Eye (tissue), 1 donor: Measurements from ENCODE around the gene DST.
"Not testable (repeated sequence)": the region's sequence is repeated elsewhere in the genome, so short reads cannot be mapped to it uniquely, and the experiment has no call there.

ENCODE experiments used
- DNase-seq: peaks from one replicate; pipeline ENCODE4 v3.0.0-alpha.2; 2015

The DST gene

DNA sequence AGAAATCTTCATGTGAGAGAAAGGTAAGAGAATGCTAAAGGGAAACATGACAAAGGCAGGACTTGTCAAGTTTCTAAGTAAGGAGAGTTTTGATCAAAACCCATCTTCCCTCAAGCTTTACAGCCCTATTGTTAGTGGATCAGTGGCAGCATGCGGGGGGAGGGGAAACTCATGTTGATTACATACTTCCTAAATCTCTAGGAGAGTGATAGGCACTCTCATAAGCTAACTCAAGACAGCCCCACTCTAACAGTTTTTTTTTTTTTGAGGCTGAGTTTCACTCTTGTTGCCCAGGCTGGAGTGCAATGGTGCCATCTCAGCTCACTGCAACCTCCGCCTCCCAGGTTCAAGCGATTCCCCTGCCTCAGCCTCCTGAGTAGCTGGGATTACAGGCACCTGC is 18.6 kb upstream of the DST start:
- not testable (repeated sequence) for DNase-seq

DNA sequence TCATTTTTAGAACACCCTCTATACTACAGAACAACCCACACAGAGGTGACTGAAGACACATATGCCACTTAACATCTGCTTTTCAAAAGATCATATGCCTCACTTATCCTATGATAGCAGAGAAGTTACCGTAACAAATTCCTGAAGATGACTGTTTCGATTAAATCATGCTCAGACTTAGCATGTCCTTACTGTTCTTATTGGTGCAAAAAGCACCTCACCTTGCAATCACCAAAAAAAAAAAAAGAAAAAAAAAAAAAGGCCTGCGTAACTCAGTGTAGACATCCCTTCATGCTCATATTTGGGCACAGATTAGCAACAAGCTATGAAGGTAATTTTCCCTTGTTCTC is 17.7 kb upstream of the DST start:
- DNase-seq = no peak

DNA sequence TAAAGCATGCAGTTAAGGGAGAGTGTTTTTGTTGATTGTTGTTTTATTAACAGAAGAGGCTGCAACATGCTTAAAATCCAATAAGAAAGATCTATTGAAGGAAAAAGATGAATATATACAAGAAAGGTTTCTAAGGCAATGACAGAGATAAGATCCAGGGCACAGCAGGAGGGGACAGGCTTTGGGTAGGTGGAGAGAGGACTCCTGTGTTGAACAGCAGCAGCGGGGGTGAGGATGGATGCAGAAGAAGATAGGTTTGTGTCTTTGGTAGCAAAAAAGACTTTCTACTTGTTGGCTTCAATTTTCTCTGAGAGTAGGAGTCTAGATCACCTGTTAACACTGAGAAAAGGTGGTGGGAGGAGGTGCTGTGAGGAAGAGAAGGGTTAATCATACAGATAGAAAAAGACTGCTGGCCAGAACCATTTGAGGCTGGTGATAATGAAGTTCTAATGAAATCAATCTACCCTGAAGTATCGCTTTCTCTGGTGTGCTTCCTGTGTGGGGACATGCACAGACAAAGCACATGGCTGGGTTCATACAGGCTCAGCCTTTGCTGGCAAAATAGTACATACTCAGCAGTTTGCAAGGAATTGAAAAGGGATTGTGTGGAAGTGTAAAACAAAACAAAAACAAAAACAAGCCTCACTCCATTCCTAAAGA is 17.2 kb upstream of the DST start:
- no peak for DNase-seq

DNA sequence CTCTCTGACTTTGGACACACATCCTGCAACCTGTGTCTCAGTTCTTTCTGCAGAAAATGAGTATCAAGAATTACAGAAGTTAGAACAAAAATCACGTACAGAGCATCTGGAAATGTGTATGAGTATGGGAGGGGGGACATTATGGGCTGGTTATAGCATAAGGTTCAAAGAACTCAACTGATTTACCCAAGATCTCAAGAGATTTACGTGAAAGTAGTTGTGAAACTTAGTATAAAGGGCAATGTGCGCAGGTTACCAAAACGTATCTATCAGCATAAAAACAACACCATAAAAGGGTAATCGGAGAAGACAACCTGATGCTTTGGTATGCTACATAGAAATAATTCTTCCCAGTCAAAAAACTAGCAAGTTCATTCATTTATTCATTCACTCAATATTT is 15.6 kb upstream of the DST start:
- no peak for DNase-seq

DNA sequence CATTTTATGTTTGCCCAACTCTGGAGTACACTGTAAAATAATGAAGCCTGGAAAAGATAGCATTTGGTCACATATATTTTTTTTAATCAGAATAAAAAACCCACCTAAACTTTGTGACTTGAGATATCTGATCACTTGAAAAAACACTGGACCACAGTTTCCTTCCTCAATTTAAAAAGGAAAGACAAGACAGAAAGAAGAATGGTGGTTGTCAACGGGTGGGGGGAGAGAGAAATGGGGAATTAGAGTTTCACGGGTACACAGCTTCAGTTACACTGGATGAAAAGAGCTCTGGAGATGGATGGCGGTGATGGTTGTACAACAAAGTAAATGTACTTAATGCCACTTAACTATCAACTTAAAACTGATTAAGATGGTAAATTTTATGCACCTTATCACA is 14.7 kb upstream of the DST start:
- no peak for DNase-seq

DNA sequence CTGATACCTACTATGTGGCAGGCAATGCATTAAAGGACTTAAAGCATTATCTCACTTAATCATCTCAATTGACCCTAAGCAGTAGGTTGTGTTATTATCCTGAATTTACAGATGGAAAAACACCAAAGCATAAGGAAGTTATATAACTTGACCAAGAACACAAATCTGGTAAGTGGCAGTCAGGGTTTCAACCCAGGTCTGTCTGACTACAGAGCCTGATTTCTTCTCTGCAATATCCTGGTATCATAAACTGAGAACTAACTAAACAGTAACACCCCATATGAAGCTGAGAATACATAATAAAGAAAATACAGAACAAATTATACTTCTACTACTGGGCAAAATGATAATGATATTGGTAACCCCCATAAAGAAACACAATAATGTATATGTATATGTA is 13.8 kb upstream of the DST start:
- DNase-seq = no peak

DNA sequence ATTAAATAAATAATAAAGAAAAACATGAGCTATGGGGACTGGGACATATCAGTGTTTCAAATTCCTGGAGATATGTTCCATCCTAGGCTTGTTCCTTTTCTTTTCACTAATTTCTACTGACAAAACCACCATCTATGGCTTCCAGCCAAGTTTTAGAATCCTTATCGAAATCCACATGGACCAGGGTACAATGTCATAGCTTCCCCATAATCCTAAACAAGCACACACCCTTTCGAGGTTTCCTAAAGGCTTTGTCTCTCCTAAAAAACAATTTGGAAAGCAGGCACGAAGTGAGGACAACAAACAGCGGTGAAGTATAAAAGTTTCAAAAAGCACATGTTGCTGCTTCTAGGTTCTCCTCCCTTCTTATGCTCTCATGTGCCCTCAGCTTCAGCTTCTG is 13.3 kb upstream of the DST start:
- no peak for DNase-seq

DNA sequence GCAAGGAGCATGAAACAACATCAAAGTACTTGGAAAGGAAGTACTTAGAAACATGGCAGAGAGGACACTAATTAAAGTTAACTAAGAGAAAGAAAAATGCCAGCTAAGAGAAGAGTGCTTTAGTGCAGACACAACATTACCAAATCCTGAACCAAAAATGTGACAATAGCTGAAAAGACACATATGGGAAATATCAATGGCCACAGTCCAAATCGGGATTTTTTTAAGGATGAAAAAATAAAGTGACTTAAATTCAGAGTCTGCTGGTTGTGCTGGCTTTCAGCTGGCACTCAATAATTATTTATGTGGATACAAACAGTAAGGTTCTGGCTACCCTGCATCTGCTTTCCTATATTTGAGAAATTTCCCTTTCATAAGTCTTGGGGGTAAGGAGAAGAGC is 12.6 kb upstream of the DST start:
- no peak for DNase-seq

DNA sequence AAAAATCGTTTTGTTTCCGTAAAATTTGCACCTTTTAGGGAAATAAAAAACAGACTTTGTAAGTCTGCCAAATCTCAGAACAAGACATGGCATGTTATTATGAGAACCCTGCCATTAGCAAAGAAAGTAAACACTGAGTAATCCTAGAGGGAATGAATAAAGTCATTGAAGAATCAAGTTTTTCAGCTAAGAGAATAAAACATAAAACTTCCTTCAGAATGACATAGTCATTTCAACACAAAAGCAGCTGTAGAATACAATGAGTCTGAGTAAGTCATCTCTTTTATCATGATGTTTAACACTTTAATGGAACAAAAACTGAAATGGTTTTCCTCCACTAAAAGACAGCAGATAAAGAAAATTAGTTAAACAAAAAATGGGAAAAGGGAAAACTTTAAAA is 10.3 kb upstream of the DST start:
- no peak for DNase-seq

DNA sequence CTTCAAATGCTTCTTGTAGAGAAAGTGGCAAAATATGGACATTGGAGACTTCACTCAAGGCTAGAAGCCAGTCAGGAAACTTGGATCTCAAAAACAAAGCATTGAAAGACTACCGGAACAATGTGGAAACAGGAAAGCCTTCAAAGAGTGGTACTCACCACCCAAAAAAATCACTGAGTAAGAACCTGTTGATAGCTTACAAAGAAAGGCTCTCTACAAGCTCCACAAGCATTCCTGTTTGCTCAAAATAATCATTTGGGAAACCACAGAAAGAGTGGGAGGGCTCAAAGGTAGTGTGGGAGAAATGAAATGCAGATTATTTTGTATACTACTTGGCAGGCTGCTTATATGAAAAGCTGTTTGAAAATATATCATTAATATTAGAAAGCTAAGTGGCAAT is 9.5 kb upstream of the DST start:
- no peak for DNase-seq

DNA sequence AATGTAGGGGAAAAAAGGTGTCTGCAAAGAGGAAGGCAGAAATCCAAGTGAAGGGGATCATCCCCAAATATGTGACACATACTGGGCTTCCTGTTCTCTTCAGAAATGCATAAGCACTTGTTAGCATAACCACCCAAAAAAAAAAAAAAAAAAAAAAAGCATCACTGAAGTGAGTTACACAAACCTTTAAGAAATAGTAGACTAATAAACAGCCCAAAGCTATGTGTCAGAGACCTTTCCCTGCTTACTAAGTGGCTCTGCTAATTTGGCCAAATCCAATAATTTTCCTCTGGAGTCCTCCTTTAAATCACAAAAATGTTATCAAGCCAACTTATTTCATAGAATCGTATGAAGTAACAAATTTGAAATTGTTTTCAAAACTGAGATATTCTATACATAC is 7.5 kb upstream of the DST start:
- DNase-seq = no peak

DNA sequence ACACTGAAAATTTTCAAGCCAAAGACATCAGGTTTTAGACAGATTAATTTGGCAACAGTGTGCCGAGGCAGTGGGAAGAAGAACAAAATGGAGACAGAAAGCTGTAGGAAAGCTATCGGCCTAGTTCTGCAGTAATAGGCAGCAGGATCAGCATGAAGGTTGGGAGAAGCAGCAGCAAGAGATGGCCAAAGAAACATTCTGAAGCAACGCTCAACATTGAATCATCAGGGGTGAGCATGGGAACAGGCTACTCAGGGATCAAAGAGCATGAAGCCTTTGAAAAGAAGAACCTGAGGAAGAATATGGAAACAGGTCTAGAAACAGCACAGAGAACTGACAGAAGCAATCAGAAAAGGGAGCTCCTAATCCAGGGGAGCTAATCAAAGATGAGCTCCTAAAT is 7.1 kb upstream of the DST start:
- DNase-seq = no peak

DNA sequence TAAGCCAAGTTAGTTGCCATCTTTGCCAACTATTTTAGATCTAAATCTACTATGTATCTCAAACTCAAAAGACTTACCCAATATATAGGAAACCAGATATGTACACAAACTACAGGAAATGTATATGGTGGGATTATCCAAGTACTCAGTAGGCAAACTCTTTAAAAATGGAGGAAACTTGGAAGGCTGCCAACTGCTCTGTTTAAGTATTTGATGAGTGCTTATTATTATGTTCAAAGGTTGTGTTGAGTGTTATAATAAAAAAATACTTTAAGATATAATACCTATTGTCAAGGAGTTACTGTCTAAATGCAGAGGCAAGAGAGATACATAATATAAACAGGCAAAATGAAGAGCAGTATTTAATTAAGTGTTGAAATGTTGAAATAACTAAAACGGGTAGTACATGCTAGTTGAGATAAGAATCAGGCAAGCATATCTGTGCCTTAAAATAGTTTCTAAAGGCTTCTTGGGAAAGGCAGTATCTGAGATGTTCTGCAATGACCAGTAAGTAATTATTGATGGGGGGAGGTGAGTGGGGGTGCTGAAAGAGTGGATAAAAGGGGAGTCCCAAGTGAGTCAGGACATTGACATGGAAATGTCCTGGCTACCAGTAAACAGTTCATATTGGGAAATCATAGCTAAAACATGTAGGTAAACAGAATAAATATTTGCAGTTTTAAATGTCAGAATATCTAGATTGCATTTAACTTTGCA is 6.5 kb upstream of the DST start:
- DNase-seq = no peak

DNA sequence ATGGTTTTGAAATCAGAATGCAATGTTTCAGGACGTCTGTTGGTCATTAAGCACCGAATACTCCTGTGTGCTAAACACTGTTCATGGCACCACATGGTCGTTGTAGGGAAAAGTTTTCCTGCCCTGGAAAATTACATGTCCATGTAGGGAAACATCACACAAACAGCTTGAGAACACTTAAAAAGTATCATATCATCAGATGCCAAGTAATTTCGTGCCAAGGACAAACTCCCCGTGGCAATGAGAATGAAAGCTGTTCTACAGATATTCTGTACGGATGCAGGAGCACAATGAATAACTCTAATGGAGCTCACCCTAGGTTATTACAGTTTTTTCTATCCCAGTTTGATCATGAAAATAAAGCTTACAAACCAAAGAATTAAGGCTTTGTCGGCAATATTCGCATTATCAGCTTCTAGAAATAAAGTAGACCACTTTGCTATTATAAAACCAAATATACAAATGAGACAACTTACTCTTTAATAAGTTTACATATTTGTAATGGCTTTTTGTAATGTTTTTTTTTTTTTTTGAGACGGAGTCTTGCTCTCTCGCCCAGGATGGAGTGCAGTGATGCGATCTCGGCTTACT is 4.6 kb upstream of the DST start:
- no peak for DNase-seq

DNA sequence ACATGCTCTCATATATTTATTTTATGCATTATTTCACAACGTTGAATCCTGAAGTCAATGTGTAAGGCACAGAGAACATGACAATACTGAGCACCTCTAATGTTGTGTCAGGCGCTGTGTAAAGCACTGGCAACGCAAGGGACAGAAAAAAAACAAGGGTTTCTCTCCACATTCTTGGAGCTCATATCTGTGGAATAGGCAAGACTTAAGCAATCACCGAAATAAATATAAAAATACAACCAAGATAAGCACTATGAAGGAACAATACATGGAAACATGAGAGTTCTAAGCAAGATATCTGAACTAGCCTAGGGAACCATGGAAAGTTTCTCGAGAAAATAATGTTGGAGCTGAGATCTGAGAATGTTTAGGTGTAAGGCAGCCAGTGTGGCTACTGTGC is 1.7 kb upstream of the DST start:
- no peak for DNase-seq

DNA sequence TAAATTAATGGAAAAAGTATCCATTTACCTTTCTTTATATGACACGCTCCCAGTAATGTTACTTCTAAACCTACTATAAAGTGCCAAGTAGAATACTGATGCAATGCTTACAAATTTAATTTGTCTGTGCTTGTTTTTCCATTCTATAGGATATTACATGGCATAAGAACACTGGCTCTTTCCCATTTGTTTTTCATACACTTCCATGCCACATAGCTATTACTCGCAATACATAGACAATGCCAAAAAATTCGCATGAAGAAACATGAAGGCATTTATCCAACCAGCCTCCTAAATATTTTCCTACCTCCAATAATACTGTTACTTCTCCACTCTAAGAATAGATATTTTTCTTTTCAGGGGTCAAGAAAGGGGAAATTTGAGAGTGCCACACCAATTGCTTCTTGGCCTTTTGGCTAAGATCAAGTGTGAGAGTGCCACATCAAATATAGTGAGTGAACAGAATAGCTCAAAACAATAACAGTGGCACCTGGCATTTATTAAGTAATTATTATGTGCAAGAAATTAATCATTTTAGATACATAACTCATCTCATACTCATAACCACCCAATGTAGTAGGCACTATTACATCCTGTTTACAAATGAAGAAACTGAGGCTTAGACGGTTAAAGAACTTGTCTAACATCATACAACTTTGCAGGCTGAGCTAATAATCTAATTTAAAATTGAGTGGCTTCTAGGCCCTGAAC is 845 bp upstream of the DST start:
- DNase-seq = no peak

DNA sequence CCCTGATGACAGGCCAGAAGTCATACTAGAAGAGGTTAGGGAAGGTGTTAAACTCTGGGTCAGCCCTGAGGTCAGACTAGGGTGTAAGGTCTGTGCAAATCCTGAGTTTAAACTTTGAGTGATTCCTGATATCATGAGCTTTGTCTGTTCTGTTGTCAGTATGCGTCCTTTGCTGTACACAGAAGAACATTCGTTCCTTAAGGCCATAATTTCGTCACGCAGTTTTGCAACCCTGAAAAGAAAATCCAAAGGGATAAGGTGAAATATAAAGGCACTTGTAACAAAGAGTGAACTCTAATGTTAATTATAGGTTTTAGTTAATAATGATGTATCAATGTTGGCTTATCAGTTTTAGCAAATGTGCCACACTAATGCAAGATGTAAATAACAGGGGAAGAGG is 2.3 kb downstream of the DST start:
- DNase-seq = no peak

DNA sequence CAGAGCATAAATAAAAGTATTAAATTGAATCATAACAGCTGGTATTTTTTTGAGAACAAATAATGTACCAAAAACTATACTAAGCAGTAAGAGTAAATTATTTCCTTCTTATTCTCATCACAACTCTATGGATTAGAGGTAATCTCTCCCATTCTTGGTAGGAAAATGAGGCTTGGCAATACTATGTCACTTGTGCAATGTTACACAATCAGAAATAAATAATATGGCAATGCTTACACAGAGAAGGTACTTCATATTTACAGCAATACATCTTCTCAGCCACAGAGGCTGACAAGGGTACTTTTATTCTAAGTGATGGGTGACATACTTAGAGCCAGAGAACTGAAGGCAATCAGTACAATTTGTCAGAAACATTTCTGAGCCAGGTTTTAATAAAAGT is 3.9 kb downstream of the DST start:
- DNase-seq = no peak

DNA sequence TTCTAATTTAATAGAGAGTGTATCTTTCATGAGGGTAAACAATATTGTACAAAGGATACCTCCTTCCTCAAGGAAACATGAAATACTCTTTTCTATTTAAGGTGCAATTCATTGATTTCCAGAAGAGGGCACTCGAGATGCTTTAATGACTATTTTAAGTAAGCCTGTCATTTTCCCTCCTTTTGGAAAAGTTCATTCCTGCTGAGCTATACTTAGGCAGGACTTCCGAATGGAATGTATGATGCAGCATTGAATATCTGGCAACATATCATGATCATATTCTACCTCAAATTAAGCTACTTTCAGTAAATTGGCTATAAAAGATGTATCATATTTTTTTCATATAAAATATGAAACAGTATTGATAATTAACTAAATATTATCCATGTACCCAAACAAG is 5.0 kb downstream of the DST start:
- peak; percentile 81 for DNase-seq

DNA sequence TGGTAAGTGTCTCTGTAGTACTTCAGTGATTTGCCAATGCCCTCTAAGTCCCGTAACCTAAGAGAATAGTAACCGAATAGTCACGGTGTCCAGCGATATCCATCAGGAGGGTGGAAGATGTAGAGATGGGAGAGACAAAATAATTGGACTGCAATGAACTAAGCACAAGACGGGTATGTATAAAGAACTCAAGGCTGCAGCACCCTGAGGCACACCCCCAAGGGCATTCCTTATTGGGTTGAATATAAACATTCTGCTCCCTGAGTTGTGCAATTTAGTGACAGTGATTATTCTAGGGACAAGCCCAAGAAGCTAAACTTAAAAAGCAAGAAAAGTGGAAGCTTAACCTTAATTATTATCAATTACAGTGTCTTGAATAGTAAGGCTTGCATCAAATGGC is 14.6 kb downstream of the DST start:
- DNase-seq = no peak

DNA sequence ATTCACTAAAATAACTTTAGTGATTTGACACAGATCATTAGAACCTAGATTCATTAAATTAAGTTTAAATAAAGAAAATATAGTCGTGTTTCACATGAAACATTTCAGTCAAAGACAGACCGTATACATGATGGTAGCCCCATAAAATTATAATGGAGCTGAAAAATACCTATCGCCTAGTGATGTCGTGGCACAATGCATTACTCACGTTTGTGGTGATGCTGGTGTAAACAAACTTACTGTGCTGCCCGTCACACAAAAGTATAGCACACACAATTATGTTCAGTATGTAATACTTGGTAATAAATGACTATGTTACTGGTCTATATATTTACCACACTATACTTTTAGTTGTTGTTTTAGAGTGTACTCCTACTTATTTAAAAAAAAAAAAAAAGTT is 17.3 kb downstream of the DST start:
- DNase-seq = no peak

DNA sequence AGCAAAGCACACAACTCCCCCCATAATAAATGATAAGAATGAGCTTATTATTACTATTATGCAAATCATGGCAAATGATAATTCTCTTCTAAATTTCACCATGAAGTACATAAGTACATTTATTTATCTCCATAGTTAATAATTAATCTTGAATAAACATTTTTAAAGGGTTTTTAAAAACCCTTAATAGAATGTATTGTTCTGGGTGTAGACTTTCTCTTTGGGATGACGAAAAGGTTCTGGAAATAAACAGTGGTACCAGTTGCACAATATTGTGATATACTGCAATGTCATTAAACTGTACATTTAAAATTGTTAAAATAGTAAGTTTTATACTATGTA is 18.0 kb downstream of the DST start:
- DNase-seq = no peak

DNA sequence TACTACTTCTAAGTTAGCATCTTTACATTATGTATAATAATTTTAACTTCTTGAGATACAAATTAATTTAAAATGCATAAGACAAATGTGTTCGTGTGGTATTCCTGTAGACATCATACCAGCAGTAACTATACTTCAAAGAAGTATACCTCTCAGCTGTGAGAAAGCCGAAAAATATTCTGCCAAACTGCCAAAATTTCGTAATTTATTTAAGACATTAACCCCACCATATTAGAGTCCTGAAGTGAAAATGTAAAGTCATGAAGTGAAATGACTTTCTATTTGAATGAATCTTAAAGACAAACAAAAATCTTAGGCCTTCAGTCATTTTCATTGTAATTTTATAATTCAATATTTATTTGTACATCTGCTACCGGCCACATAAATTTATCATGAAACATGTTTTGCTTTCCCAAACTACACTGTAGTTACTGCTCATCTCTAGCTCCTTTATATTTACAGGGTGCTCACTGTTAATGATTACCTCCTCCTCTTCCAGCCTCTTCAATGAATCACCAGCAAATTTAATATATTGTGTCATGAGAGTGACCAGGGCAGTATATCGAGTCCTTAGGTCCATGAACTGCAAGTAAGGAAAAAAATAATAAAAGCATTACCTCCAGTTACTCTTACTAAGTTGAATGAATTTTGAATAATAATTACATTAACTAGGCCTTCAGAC is 18.5 kb downstream of the DST start:
- no peak for DNase-seq
